ENCODE results near the gene SLC22A12. TPM values are rescaled to one million over a fixed set of nuclear protein-coding genes. Genes with fewer than 3 reads are reported as not detected.

The SLC22A12 gene
- polyA plus RNA-seq, 3 donors = 0.02 to 0.09 TPM; not detected in 1

DNA sequence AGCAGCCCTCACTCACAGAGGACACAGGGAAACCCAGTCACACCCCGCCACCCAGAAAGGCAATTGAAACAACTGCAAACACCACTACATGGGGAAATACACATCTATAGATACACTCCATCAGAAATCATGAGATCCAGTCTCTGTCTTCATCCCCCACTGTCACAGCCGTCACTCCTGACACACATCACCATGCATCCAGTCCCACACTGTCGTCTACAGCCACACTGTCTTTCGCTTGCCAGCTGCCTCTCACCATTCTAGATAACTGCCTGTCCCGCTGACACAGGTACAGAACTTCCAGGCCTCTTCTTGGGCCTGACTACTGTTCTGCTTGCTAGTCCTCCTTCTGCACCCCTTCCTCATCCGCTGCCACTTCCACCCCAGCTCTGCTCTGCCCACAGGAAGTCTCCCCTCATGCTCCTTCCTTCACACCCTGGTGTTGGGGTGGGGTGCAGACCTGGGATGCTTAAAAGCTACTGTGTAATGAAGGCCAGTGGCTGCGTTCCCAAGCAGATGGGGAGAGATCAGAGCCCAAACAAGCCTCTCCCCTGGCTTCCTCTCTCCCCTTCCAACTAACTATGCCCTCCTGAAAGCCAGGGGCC is 42.6 kb downstream of the SLC22A12 start:
- 70 to 78% (median 78%) methylated on average over 7 of the region's 7 CpGs for WGBS, 3 donors
- no peak overlapping the region for H3K27ac ChIP-seq (ENCODE audit: low read depth, low read length)

DNA sequence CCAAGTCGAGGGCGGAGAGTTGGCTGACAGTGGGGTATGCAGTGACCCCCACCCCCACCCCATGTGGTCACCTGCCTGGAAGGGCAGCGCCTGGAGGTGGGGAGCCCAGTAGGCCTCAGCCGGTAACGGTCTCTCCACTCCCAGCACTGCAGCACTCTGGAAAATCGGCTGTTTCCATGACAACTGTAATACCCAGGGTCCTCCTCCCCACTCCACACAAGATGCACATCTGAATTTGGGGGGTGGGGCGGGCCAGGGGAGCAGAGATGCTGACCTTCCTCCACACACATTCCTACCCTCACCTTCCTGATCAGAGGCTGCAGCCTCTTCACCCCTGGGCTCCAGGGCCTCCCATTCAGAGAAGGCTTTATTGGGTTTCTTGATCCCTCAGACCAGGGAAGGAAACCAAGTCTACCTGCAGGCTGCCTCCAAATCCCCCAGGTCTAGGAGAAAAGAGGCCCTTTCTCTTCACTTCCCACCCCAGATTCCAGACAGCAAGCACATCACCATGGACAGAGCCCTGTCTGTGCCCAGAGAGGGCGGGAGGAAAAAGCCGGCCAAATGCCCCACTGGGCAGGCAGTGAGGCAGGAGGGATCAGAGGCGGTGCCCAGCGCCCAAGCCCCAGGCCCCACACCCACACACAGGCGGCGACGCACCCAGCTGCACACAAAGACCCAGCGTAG is 46.5 kb downstream of the SLC22A12 start:
- 61 to 69% (median 62%) methylated on average over 15 of the region's 15 CpGs for WGBS, 3 donors
- H3K27ac ChIP-seq (ENCODE audit: low read depth, low read length) = no peak overlapping the region

GRCh38 chr11:64638018-64638665 is 47.1 kb downstream of the SLC22A12 start:
- WGBS, 3 donors = 16 to 40% (median 28%) methylated on average over 36 to 37 of the region's 37 CpGs
- no peak overlapping the region for H3K27ac ChIP-seq (ENCODE audit: low read depth, low read length)

DNA sequence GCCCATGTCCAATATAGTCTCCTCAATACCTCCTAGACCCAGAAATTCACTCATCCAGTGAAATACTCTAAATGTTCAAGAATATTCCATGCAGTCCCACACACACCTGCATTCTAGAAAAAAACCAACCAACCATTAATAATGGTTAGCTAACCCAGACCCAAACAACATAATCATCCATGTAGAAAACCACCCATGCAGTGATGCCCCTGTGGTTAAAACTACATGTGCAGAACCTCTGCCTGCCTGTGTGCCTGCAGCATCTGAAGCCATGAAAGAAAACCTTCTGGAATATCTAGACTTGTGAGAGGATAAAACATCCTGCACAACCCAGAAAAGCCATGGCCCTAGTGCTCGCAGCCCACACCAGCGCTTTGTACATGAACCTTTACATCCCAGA is 47.8 kb downstream of the SLC22A12 start:
- H3K27ac ChIP-seq (ENCODE audit: low read depth, low read length) = no peak overlapping the region
- 89 to 98% (median 95%) methylated on average over 2 of the region's 2 CpGs for WGBS, 3 donors

- H3K27ac ChIP-seq (ENCODE audit: low read depth, low read length) = no peak overlapping the region
- 55 to 83% (median 63%) methylated on average over 4 of the region's 4 CpGs for WGBS, 3 donors
Observed at GRCh38 chr11:64639885-64640284, 48.9 kb downstream of the SLC22A12 start.

DNA sequence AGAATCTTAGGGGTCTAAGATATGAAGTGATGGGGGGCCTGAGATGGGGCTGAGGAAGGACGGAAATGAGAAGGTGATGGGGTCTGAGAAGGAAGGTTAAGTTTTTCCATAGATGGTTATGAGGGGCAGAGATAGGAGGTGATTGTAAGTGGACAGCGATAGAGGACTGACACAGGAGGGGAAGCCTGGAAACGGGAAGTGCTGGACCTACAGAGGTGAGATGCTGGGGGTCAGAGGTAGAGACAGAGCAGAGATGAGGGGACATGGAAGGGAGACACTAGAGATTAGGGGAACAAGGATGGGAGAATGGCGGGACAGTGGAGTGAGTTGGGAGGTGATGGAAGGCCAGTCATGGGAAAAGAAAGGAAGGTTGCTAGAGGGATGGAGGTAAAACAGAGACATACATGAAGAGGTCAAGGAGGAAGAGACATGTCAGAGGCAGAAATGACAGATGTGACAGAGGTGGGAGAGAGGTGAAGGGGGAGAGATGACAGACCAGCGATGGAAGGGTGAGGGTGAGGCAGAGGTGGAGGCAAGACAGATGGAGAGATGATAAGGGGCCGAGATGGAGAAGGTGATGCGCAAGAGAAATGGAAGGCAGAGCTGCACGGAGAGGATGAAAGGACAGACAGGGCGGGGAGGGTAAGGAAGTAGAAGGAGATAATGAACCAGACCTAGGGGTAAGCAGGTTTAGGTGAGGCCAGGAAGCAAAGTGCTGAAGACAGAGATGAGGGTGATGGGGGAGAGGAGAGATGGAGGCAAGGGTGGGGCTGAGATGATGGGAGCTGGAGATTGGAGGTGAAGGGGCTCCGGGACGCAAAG is 50.8 kb downstream of the SLC22A12 start:
- WGBS, 3 donors = 42 to 55% (median 48%) methylated on average over 11 of the region's 11 CpGs
- H3K27ac ChIP-seq (ENCODE audit: low read depth, low read length) = no peak overlapping the region

- 1 to 6% (median 4%) methylated on average over 12 to 30 of the region's 30 CpGs for WGBS, 3 donors
- H3K27ac ChIP-seq (ENCODE audit: low read depth, low read length) = no peak overlapping the region
Observed at GRCh38 chr11:64642418-64642735, 51.4 kb downstream of the SLC22A12 start.

DNA sequence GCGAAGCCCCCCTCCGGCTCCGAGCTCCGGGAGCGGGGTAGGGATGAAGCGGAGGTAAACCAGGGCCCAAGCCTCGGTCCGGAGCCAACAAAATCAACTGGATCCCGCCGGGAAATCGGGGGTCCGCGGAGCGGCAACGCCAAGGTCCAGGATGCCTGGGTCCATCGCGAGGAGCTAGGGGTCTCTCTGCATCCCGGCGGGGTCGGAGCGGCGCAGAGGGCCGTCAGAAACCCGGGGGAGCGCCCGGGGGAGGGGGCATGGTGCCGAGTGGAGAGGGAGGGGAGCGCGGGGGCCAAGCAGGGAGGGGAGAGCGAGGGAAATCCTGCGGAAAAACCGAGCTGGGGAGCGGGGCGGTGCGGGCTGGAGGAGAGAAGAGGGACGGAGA is 51.8 kb downstream of the SLC22A12 start:
- WGBS, 3 donors = 2 to 3% (median 3%) methylated on average over 29 to 36 of the region's 36 CpGs
- no peak overlapping the region for H3K27ac ChIP-seq (ENCODE audit: low read depth, low read length)

DNA sequence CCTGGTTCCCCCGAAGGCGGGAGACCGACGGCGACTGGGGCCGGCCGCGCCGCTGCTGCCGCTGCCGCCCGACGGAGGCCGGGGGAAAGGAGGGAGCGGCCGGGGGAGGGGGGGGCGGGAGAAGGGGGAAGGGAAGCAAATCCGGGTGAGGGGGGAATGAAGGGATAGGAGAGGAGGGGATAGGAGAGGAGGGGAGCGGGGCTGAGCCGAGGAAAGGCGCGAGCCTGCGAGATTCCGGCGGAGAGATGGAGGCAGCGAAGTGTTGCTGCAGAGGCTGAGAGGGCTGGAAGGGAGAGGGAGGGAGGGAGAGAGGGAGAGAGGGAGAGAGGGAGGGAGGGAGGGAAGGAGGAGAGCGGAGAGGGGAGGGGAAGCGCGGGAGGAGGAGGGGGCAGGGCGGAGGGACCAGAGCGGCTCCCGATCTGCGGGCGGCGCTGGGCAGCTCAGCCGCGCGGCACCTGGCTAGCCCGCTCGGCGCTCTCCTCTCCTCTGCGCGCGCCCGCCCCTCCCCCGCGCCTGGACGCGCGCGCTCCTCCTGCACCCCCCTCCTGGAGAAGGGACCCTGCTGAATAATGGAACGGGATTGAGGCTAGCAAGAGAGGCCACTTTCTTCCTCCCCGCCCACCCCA is 52.3 kb downstream of the SLC22A12 start:
- no peak overlapping the region for H3K27ac ChIP-seq (ENCODE audit: low read depth, low read length)
- WGBS, 3 donors = 1% methylated on average over 10 to 44 of the region's 53 CpGs

- no peak overlapping the region for H3K27ac ChIP-seq (ENCODE audit: low read depth, low read length)
- 13 to 18% (median 16%) methylated on average over 19 of the region's 19 CpGs for WGBS, 3 donors
Observed at GRCh38 chr11:64643920-64644646, 53.1 kb downstream of the SLC22A12 start.

- no peak overlapping the region for H3K27ac ChIP-seq (ENCODE audit: low read depth, low read length)
- WGBS, 3 donors = 18 to 56% (median 31%) methylated on average over 11 of the region's 11 CpGs
Observed at GRCh38 chr11:64644647-64645275, 53.7 kb downstream of the SLC22A12 start.

GRCh38 chr11:64647019-64647779 is 56.2 kb downstream of the SLC22A12 start:
- H3K27ac ChIP-seq (ENCODE audit: low read depth, low read length) = no peak overlapping the region
- WGBS, 3 donors = 74 to 82% (median 77%) methylated on average over 9 of the region's 9 CpGs

- WGBS, 3 donors = 87 to 91% (median 90%) methylated on average over 9 of the region's 9 CpGs
- no peak overlapping the region for H3K27ac ChIP-seq (ENCODE audit: low read depth, low read length)
Observed at GRCh38 chr11:64648551-64648950, 57.5 kb downstream of the SLC22A12 start.

DNA sequence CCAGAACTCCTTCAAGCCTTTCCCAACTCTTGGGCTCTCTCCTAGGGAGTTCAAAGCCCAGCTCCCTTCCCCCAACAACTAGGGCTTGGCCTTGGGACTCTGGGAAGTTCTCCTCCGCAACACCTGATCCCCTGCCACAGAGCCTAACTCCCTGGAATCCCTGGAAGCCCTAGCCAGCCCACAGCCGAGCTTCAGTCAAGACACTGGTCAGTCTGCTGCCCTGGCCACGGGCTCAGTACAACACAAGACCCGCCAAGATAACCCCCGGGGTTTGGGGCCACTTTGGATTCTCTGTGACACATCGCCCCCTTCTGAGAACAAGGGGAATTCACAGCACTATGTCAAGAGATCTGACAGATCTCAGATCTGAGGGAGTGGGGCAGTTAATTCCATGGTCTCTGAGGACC is 58.3 kb downstream of the SLC22A12 start:
- no peak overlapping the region for H3K27ac ChIP-seq (ENCODE audit: low read depth, low read length)
- WGBS, 3 donors = 19 to 29% (median 28%) methylated on average over 6 of the region's 6 CpGs

- H3K27ac ChIP-seq (ENCODE audit: low read depth, low read length) = no peak overlapping the region
- WGBS, 3 donors = 62 to 69% (median 64%) methylated on average over 18 of the region's 18 CpGs
Observed at GRCh38 chr11:64650923-64651523, 60.0 kb downstream of the SLC22A12 start.
